C4-2B (cell line): ENCODE measurements around the gene ACLY.

ENCODE experiments used
- ZFX ChIP-seq: fragments of 450-650 bp; IDR thresholded peaks from 2 replicates; pipeline ENCODE4 v1.6.1; 2017
- TF ChIP-seq, protein P1 (sequence below): fragments of 450-650 bp; conservative IDR thresholded peaks from 2 replicates; pipeline ENCODE4 v1.5.1; 2017; ENCODE audit warnings: mild to moderate bottlenecking

DNA sequence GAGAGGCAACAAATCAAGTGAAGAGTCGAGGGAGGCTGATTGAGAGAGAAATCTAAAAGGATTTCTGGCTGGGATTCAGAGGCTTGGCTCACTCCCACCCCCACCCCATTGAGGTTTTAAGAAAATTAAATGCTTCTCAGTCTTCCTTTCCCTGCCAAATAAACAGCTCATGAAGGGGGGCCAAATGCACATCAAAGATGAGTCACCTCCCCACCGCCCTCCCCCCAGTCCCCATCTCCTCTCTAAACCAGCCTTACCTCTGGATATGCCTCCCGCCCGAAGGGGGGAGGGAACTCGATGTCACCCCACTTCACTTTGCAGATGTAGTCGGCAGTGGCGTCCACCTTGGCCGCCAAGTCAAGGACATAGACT, 11.6 kb downstream of the ACLY start:
- TF ChIP-seq, protein P1, sequence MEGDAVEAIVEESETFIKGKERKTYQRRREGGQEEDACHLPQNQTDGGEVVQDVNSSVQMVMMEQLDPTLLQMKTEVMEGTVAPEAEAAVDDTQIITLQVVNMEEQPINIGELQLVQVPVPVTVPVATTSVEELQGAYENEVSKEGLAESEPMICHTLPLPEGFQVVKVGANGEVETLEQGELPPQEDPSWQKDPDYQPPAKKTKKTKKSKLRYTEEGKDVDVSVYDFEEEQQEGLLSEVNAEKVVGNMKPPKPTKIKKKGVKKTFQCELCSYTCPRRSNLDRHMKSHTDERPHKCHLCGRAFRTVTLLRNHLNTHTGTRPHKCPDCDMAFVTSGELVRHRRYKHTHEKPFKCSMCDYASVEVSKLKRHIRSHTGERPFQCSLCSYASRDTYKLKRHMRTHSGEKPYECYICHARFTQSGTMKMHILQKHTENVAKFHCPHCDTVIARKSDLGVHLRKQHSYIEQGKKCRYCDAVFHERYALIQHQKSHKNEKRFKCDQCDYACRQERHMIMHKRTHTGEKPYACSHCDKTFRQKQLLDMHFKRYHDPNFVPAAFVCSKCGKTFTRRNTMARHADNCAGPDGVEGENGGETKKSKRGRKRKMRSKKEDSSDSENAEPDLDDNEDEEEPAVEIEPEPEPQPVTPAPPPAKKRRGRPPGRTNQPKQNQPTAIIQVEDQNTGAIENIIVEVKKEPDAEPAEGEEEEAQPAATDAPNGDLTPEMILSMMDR = no peak
- no peak for TF ChIP-seq ZFX
